GM12891 (cell line): ENCODE measurements around the gene FBXW11.
"Not testable (repeated sequence)": the region's sequence is repeated elsewhere in the genome, so short reads cannot be mapped to it uniquely, and the experiment has no call there.

Experiments
- DNase-seq: peaks from one replicate; pipeline ENCODE4 v3.0.0; 2011; ENCODE audit warnings: low spot score; ENCODE audit not compliant: insufficient read length
- FAIRE-seq: peaks from 2 replicates; lab custom pipeline; 2011; peaks lifted over from hg19 to GRCh38; lab: Jason Lieb, UNC
- PAX5 ChIP-seq: IDR thresholded peaks from 2 replicates; pipeline ENCODE4 v1.6.1; 2011; ENCODE audit warnings: low read length, moderate library complexity, mild to moderate bottlenecking; ENCODE audit not compliant: insufficient read depth, severe bottlenecking
- POLR2A ChIP-seq: IDR thresholded peaks from 2 replicates; pipeline ENCODE4 v1.6.1; 2011; ENCODE audit warnings: low read depth, low read length, control low read depth
- POLR2AphosphoS5 ChIP-seq: IDR thresholded peaks from 2 replicates; pipeline ENCODE4 v1.6.1; 2011; ENCODE audit warnings: low read depth, low read length, control low read depth
- POU2F2 ChIP-seq: IDR thresholded peaks from 2 replicates; pipeline ENCODE4 v1.6.1; 2011; ENCODE audit warnings: low read depth, mild to moderate bottlenecking, control low read depth, low read length, moderate library complexity
- SPI1 ChIP-seq: IDR thresholded peaks from 2 replicates; pipeline ENCODE4 v1.6.1; 2011; ENCODE audit warnings: low read depth, low read length, control low read depth
- TAF1 ChIP-seq: IDR thresholded peaks from 2 replicates; pipeline ENCODE4 v1.6.1; 2011; ENCODE audit warnings: low read depth, low read length, control low read depth

The FBXW11 gene

GRCh38 chr5:172048170-172048422, 41.7 kb upstream of the FBXW11 start:
- FAIRE-seq (no peak), DNase-seq (no peak)
- TF ChIP-seq POLR2AphosphoS5 (no peak), POU2F2 (no peak), TAF1 (no peak), PAX5 (no peak), POLR2A (no peak), SPI1 (no peak)

- TF ChIP-seq PAX5 (no peak), SPI1 (no peak), TAF1 (no peak), POLR2A (no peak)
- no peak for DNase-seq
- no peak for FAIRE-seq
Measured at GRCh38 chr5:172046593-172046992, 40.2 kb upstream of the FBXW11 start.

GRCh38 chr5:172045315-172045632, 38.8 kb upstream of the FBXW11 start:
- no peak for DNase-seq
- FAIRE-seq: no peak
- TF ChIP-seq TAF1: no peak

- TF ChIP-seq POU2F2 (no peak), SPI1 (no peak), TAF1 (no peak), POLR2AphosphoS5 (no peak), PAX5 (no peak), POLR2A (no peak)
- DNase-seq: no peak
Measured at GRCh38 chr5:172044631-172045314, 38.3 kb upstream of the FBXW11 start.

GRCh38 chr5:172043865-172044264, 37.4 kb upstream of the FBXW11 start:
- TF ChIP-seq POLR2A: no peak
- TF ChIP-seq POU2F2: no peak
- TF ChIP-seq TAF1: no peak
- TF ChIP-seq POLR2AphosphoS5: no peak
- no peak for TF ChIP-seq SPI1
- no peak for TF ChIP-seq PAX5
- FAIRE-seq (no peak), DNase-seq (no peak)

More at GRCh38 chr5:172044631-172045314, 38.3 kb upstream of the FBXW11 start:
- FAIRE-seq: no peak

- FAIRE-seq (no peak), DNase-seq (no peak)
- no peak for TF ChIP-seq TAF1
- TF ChIP-seq POU2F2: no peak
- TF ChIP-seq PAX5: no peak
- TF ChIP-seq SPI1: no peak
- no peak for TF ChIP-seq POLR2A
- no peak for TF ChIP-seq POLR2AphosphoS5
Measured at GRCh38 chr5:172042183-172042582, 35.7 kb upstream of the FBXW11 start.

- FAIRE-seq (no peak), DNase-seq (no peak)
- TF ChIP-seq POLR2AphosphoS5 (no peak), SPI1 (no peak), TAF1 (no peak), POU2F2 (no peak), POLR2A (no peak), PAX5 (no peak)
Measured at GRCh38 chr5:172038167-172038566, 31.7 kb upstream of the FBXW11 start.

- DNase-seq (no peak), FAIRE-seq (peak; percentile 78)
- TF ChIP-seq SPI1 (peak; percentile 38; the same call in 1 of the 2 replicates), POU2F2 (peak; percentile 68; the same call in 1 of the 2 replicates), PAX5 (no peak)
Measured at GRCh38 chr5:172035049-172035448, 28.6 kb upstream of the FBXW11 start.

- DNase-seq (no peak), FAIRE-seq (no peak)
- no peak for TF ChIP-seq POLR2A
Measured at GRCh38 chr5:172031894-172032461, 25.5 kb upstream of the FBXW11 start.

GRCh38 chr5:172029876-172030275, 23.4 kb upstream of the FBXW11 start:
- FAIRE-seq: no peak
- TF ChIP-seq POLR2AphosphoS5: no peak
- TF ChIP-seq PAX5: no peak
- TF ChIP-seq SPI1: no peak
- TF ChIP-seq POLR2A: no peak
- TF ChIP-seq TAF1: no peak
- TF ChIP-seq POU2F2: no peak
- DNase-seq: no peak

GRCh38 chr5:172028167-172028566, 21.7 kb upstream of the FBXW11 start:
- no peak for DNase-seq
- TF ChIP-seq SPI1 (no peak), POLR2AphosphoS5 (no peak), TAF1 (no peak), POU2F2 (no peak), POLR2A (no peak), PAX5 (no peak)
- FAIRE-seq: no peak

- not testable (repeated sequence) for FAIRE-seq, DNase-seq
Measured at GRCh38 chr5:172020110-172020786, 13.8 kb upstream of the FBXW11 start.
